GM12892 (cell line): ENCODE measurements around the gene LMF1.

Experiments used
- POLR2A ChIP-seq: IDR thresholded peaks from 2 replicates; pipeline ENCODE4 v1.6.1; 2011; ENCODE audit warnings: low read depth, low read length, control low read depth
- POLR2AphosphoS5 ChIP-seq: IDR thresholded peaks from 2 replicates; pipeline ENCODE4 v1.6.1; 2011; ENCODE audit warnings: low read depth, low read length, control low read depth

DNA sequence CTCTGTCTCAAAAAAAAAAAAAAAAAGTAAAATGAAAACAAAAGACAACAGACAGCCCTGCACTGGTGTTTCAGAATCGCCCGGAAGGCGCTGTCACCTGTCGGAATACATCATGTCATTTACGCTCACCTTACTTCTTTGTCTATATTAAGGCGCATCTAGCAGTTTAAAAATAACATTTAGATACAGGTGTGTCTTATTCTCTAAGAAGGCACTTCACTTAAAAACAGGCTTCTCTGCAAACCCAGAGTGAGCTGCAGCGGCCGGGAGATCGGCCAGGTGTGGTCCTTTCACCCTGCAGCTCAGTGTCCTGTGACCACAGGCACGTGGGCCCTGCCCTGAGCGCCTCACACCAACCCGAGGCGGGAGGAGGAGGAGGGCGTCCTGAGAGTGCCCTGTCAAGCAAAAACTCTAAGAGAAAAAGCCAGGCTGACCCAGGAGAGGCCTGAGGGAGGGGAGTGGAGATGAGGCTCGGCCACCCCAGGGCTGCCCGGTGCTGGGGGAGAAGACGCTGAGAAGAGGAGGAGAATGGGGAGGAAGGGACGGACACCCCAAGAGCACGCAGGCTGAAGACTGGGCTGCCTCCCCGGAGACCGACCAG, 3.3 kb upstream of the LMF1 start:
- TF ChIP-seq POLR2A (no peak), POLR2AphosphoS5 (no peak)
